Bronchial epithelial cell (primary cell): ENCODE results near the gene DAB1. TPM values are rescaled to one million over a fixed set of nuclear protein-coding genes. Genes with fewer than 3 reads are reported as not detected.

ENCODE experiments used
- DNase-seq: peaks from one replicate; pipeline ENCODE4 v3.0.0-alpha.2; 2010; ENCODE audit warnings: low read depth
- FAIRE-seq: peaks from 2 replicates; lab custom pipeline; 2011; peaks lifted over from hg19 to GRCh38; lab: Jason Lieb, UNC
- H3K27me3 ChIP-seq: 2 replicates; pipeline ENCODE4 v1.5.1; 2011; ENCODE audit warnings: low read length; ENCODE audit not compliant: control insufficient read depth, insufficient read depth
- H3K36me3 ChIP-seq: 2 replicates; pipeline ENCODE4 v1.5.1; 2011; ENCODE audit warnings: low read length; ENCODE audit not compliant: control insufficient read depth, insufficient read depth
- H3K4me3 ChIP-seq: 2 replicates; pipeline ENCODE4 v1.5.1; 2011; ENCODE audit warnings: mild to moderate bottlenecking, low read depth, low read length, control low read depth
- total RNA-seq: library from RNA; depleted of rRNA; stranded (reverse); fragments of >200 nt; gene quantifications from 2 replicates; pipeline ENCODE4 v1.2.1, GENCODE V29; 2014
- TF ChIP-seq, protein P1 (sequence below): IDR thresholded peaks from 2 replicates; pipeline ENCODE4 v1.5.1; 2011; ENCODE audit warnings: mild to moderate bottlenecking, moderate library complexity, low read length, control low read depth, inconsistent platforms; ENCODE audit not compliant: insufficient read depth, severe bottlenecking

DAB1 gene
- total RNA-seq, 1 donor from 2014 or later, result not detected

DNA sequence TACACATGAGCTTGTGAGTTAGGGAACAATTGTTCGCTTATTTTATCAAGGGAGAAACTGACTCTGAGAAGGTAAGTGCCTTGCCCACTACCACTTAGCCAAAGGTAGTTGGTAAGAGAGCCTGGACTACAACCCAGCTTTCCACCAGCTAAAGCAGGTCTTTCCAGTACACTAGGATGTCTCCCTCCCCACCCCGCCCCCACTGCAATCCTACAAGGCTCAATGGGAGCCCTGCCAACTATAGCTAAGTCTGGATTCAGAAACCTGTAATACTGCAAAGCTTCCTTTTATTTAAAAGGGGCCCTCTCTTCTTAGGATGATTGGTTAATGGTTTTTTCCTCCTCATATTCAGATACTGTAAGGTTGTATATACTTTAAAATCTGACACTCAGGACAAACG, 356.0 kb downstream of the DAB1 start:
- Histone ChIP-seq H3K27me3 (no peaks in the 10 kb centered on the region), H3K36me3 (no peaks in the 10 kb centered on the region), H3K4me3 (no peak overlapping the region)
- TF ChIP-seq, protein P1, sequence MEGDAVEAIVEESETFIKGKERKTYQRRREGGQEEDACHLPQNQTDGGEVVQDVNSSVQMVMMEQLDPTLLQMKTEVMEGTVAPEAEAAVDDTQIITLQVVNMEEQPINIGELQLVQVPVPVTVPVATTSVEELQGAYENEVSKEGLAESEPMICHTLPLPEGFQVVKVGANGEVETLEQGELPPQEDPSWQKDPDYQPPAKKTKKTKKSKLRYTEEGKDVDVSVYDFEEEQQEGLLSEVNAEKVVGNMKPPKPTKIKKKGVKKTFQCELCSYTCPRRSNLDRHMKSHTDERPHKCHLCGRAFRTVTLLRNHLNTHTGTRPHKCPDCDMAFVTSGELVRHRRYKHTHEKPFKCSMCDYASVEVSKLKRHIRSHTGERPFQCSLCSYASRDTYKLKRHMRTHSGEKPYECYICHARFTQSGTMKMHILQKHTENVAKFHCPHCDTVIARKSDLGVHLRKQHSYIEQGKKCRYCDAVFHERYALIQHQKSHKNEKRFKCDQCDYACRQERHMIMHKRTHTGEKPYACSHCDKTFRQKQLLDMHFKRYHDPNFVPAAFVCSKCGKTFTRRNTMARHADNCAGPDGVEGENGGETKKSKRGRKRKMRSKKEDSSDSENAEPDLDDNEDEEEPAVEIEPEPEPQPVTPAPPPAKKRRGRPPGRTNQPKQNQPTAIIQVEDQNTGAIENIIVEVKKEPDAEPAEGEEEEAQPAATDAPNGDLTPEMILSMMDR, result no peak
- no peak for DNase-seq
- no peak for FAIRE-seq

DNA sequence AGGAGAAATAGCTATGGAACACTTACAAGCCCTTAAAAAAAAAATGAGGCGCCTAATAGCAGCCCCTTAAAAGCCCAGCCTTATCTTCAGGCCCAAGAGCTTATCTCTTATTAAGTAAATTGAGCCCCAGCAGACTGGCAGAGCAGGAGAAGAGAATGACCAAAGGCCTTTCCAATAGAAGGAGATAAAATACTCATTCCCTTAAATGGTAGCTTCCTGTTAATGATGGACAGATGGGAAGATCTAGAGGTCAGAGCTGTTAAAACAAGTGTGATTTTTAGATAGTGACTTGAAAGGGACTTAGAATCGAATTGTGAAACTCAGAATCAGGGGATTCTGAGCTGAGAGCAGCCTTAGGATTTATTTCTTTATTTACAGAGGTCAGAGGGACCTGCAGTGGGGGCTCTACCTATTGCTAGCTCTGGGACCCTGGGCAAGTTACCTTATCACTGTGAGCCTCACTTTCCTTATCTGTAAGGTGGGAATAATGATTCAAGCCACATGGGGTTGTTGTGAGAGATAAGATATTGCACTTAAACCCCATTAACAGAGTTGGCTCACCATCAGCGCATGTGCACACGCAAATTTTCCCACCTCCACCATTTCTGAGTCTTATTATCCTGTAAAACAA, 356.8 kb downstream of the DAB1 start:
- Histone ChIP-seq H3K36me3 (no peaks in the 10 kb centered on the region), H3K4me3 (no peak overlapping the region), H3K27me3 (no peaks in the 10 kb centered on the region)
- TF ChIP-seq, protein P1, result no peak
- DNase-seq (no peak), FAIRE-seq (no peak)

DNA sequence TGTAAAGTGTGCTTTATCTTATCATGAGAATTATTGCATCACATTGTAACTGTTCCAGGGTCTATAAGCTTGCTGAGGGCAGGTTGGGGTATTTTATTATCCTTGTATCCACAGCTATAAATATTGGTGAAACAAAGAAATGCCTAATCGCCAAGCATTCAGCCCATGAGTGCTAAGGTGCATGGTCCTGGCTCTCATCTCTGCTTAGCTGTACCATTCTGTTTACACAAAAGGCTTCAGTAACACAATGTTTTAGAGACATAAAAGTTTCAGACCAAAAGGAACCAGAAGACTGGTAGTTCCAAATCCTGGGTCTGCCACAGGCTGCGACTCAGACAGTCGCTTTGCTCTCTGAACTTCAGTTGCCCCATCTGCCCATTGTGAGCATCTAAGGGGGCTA, 358.4 kb downstream of the DAB1 start:
- Histone ChIP-seq H3K4me3 (no peak overlapping the region), H3K36me3 (no peaks in the 10 kb centered on the region), H3K27me3 (no peaks in the 10 kb centered on the region)
- no peak for DNase-seq
- TF ChIP-seq, protein P1, result no peak
- no peak for FAIRE-seq

DNA sequence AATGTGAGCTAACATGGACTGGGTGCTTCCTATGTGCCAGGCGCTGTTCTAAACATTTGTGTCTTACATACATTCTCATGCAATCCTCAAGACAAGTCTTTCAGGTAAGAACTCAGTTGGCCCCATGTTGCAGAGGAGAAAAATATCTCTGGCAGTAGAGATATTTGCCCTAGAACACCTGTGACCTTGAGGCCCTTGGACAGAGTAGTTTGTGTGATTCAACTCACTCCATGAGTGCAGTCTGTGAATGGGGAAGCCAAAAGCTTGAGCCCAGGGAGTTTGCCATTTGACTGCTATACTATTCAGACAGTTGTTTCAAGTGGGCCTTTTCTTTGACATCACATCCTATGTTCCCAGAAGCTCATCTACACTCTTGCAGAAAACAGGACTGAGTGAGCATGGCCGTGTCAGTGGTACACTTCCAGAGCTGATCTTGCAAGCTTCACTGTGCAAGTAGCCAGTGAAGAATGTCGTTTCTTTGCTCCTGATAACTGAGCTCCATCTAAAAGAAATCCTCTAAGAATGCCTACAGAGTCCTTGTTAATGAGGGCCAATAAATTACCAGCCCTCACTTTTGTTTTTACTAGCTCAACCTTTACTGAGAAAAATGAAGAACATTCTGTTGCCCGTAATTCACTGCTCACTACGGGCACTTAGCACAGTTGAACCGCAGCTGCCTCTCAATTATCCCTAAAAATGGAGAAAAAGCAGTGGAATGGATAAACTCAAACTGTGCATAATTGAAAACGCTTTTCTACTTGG, 359.3 kb downstream of the DAB1 start:
- H3K4me3 ChIP-seq, result no peak overlapping the region
- no peaks in the 10 kb centered on the region for H3K27me3 ChIP-seq
- FAIRE-seq (no peak), DNase-seq (no peak)
- no peaks in the 10 kb centered on the region for H3K36me3 ChIP-seq
- TF ChIP-seq, protein P1, result no peak

DNA sequence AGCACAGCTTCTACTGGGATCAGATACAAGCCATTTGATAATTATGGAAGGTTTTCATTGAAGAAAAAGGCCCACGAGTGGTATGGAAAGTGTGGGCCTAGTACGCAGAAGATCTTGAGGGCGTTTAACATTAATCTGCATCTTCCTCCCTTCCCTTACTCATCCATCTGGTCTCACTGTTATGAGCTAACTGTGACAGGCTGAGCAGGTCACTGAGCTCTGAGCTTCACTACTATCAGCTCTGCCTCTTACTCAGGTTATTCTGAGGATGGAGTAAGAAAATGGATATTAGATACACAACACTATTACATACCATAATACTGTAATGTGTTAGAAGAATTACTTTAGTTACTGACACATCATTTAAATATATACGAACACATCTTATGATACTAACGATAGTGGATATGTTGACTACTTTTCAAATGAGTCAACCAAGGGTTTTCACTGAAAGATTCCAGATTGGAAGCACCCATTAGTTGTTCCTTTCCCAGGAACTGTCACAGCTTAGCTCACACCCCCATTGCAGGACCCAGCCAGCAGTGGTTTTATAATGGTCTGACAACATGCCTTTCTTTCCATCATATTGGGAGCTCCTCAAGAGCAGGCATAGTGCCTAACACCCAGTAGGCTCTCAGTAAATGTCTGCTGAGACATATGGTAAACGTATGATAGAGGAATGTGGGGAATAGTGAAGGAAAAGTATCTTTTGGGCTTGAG, 360.3 kb downstream of the DAB1 start:
- TF ChIP-seq, protein P1, result no peak
- H3K27me3 ChIP-seq, result no peaks in the 10 kb centered on the region
- no peaks in the 10 kb centered on the region for H3K36me3 ChIP-seq
- DNase-seq (no peak), FAIRE-seq (no peak)
- H3K4me3 ChIP-seq, result no peak overlapping the region
